Inflammatory macrophage treated with lipopolysaccharide for 1 hour (primary cell): Measurements from ENCODE around the gene CCNI2.
"Not testable (repeated sequence)": the region's sequence is repeated elsewhere in the genome, so short reads cannot be mapped to it uniquely, and the experiment has no call there.

Experiments used
- DNase-seq, 2 donors: peaks; one replicate each; pipeline ENCODE4 v3.0.0-alpha.2; 2020 to 2022

The CCNI2 gene

GRCh38 chr5:132785365-132785764 lies 38.1 kb downstream of the CCNI2 start:
- DNase-seq: no peak

DNA sequence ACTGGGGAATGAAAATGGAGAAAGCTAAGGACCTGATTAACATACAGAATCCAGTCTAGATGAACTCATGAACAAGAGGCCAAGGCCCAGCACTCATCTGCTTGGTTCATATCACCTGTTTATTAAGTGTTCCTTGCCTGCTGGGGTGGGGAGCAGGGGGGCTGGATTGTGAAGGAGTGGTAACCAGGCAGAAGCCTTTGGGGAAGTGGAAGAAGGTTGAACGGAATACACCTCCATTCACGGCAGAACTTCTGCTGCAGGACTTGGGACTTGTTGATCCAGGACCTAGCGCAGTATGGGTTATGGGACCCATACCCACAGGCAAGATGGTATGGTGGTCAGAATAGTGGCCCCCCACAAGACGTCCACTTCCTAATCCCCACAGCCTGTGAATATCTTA lies 38.6 kb downstream of the CCNI2 start:
- no peak for DNase-seq

GRCh38 chr5:132787076-132787475 lies 39.9 kb downstream of the CCNI2 start:
- no peak for DNase-seq

DNA sequence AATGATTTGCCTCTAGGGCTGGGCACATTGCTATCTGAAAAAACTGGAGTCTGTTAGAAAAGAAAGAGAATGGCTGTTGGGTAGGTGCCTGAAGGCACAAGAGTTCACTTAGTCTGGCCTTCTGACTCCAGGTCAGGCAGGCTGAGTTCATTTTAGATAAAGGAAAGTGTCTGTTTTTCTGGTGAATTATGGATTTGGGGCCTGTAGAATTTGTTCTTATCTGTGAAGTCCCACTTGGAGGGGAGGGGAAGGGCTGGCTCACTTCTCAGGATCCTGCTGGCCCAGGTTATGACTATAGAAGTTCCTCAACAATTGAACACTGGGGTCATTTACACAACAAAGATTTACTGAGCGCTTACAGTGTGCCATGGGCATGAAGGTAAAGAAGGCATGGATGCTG lies 41.3 kb downstream of the CCNI2 start:
- DNase-seq: no peak

DNA sequence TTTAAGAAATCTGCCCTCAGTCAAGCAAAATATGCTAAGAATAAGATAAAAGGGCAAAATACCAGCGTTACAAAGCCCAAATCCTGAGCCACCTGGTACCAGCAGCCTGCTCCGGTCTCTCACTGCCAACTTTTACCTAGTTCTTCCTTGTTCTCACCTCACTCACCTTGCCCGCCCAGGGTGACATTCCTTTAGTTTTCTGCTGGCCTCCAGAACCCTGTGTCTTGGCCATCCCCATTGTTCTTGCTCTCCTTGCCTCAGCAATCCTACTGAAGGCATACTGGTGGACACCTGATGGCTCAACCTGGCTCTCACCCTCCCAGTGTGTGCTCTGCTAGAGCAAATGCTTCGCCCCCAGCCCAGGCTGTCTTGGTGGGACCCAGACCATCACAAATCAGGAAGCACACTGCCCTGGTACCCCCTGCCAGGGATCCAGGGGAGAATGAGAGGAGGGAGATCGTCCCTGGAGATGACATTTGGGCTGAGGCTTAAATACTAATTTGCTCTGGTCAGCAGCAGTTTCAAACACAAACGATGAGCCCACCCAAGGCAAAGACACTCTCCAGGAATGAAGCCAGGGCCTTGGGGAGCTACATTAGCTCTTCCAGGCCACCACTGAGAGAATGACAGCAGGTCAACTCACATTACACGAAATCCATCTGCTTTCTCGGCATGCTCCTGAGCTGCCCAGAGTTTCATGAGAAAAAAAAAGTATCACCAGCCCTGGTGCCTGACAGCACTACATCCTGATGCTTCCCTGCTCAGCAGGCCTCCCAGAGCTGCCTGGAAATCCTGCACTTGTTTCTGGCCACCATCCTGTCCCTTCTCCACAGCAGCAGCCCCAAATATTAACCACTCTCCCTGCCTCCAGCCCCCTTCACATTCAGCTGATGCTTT lies 42.0 kb downstream of the CCNI2 start:
- DNase-seq: no peak

GRCh38 chr5:132790201-132790865 lies 43.1 kb downstream of the CCNI2 start:
- DNase-seq: no peak

DNA sequence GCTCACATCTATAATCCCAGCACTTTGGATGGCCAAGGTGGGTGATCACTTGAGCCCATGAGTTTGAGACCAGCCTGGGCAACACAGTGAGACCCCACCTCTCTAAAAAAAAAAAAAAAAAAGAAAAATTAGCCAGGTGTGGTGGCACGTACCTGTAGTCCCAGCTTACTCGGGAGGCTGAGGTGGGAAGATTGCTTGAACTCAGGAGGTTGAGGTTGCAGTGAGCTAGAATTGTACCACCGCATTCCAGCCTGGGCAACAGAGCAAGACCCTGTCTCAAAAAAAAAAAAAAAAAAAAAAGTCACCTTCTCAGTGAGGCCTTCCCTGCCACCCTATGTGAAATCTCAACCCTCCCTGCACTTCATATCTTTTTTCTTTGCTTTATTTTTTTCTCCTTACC lies 43.8 kb downstream of the CCNI2 start:
- DNase-seq: no peak

DNA sequence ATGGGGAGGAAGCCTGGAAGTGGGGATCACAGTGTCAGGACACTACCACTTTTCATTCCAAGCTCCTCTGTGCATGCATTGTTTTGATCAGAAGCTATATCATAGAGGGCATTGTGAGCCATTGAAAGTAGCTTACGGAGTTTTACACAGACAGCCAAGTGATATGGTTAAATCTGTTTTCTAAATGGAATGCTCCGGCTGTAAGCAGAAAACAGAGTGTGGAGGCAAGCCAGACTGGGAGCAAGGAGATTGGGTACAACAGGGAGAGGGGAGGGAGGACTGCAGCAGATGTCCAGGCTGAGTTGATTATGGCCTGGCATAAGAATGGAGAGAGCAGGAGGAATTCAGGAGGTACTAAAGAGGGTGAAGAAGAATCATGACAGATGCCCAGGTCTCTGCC lies 50.4 kb downstream of the CCNI2 start:
- no peak for DNase-seq

GRCh38 chr5:132799392-132799791 lies 52.2 kb downstream of the CCNI2 start:
- no peak for DNase-seq

GRCh38 chr5:132800545-132800944 lies 53.3 kb downstream of the CCNI2 start:
- no peak for DNase-seq

- no peak for DNase-seq
These were observed 54.9 kb downstream of the CCNI2 start for GRCh38 chr5:132802044-132802684.

DNA sequence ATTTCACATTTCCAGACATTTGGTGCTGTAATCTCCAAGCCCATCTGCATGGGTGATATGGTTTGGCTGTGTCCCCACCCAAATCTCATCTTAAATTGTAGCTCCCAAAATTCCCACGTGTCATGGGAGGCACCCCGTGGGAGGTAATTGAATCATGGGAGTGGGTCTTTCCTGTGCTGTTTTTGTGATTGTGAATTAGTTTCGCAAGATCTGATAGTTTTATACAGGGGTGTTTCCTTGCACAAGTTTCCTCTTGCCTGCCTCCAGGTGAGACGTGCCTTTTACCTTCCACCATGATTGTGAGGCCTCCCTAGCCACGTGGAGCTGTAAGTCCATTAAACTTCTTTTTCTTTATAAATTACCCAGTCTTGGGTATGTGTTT lies 55.5 kb downstream of the CCNI2 start:
- not testable (repeated sequence) for DNase-seq
